Stimulated activated CD4-positive, alpha-beta T cell treated with anti-CD3 and anti-CD28 coated beads, Interleukin-12 subunit alpha, Interleukin-12 subunit beta, amount 100 ng/mL, for 24 hours (primary cell): Measurements from ENCODE around the gene INSIG1.
A peak's percentile ranks its signal among the peaks of the same experiment; 100 is the strongest.

Source experiments
- DNase-seq, 2 experiments: peaks; one replicate each; pipeline ENCODE4 v3.0.0-alpha.2; 2020; ENCODE audit warnings: low read depth in 2 of 2

Gene INSIG1

DNA sequence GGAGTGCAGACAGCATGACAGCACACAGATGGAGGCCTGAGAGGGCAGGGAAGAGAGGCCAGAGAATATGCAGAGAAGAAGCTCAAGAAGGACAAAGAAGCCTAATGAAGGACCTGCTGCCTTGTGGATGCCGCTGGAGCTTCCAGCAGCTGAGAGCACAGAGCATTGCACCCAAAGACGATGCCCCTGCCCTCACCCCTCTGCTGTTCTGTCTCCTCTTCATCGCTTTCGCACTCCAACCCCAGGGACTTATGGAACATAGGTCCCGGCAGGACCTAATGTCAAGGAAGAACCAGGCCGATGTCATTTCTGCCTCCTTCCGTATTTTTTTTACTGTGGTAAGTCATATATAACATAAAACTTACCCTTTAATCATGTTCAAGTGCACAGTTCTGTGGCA lies 12.3 kb upstream of the INSIG1 start:
- DNase-seq = no peak

DNA sequence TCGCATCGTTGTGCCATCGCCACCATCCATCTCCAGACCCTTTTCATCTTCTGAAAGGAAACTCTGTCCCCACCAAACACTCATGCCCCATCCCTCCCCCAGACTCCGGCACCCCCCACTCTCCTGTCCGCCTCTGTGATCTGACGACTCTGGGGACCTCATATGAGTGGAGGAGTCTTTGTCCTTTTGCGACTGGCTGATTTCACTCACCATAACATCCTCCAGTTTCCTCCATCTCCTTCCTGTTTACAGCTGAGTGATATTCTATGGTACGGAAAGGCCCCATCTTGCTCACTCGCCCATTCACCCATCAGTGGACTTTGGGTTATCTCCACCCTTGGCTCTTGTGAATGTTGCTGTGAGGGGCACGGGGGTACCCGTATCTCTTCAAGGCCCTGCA lies 11.8 kb upstream of the INSIG1 start:
- no peak for DNase-seq

DNA sequence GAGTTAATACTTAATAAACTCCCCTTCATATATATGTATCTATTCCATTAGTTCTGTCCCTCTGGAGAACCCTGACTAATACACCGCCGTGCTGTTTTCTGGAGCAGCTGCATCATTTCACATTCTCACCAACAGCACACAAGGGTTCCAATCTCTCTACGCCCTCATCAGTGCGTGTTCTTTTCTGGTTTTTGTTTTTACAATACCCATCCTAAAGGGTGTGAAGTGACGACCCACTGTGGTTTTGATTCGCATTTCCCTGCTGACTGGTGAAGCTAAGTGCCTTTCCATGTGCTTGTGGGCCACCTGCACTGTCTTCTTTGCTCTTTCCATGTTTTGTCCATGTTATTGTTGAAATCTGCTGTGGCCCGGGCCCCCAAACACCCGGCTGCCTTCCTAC lies 11.0 kb upstream of the INSIG1 start:
- DNase-seq = no peak

DNA sequence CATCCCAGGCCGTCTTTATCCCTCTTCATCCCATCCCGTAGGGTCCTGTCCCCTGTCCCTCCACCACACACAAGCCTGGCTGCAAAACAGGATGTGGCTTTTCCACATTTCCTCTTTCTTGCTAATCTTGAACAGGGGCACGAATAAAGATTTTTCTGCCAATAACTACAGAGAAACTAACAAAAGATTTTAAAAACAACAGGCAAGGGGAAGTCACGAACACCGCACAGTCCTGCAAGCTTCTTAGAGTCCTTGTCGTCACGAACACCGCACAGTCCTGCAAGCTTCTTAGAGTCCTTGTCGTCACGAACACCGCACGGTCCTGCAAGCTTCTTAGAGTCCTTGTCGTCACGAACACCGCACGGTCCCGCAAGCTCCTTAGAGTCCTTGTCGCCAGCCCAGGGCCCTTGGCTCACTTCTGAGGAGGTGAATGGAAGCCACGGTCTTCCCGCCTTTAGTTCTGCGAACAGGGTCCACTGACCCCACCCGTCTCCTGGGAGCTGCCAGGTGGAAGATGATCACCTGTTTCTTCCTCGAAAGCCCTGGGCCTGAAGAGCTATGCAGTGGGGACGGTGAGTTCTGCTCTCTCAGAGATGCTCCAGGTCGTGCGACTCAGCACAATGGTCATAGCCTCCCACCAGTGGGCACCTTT lies 10.3 kb upstream of the INSIG1 start:
- DNase-seq = no peak

DNA sequence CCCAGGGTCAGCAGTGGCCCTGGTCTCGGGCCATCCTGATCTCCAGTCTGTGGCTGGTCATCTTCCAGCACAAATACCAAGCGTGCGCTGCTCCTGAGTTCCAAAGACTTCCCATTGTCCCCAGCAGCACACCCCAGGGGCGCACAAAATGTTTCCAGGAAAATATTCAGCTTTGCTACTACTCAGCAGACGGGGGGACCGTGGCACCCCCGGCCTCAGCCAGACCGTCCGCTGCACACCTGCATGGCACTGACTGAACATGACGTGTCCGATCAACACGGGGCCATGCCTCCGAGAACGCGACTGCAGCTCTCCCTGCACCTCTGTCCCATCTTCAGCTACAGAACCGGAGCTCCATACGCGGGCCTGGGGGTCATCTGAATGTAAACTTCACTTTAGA lies 9.6 kb upstream of the INSIG1 start:
- no peak for DNase-seq

DNA sequence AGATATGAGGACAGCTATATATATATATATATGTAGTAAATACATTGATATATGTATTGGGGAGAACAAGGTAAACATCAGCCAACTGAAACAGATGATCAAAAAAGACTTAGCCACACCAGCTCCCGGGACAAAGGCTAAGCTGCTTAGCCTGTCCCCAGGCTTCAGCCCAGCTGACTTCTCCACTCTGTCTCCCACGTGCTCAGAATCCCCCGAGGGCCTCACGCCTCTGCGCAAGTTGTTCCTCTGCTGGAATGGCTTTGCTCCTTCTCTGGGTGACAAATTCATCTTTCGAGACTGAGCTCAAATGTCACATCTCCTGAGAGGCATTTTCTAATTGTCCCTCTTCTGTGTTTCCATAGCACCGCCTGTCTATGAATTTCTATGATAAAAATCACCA lies 8.6 kb upstream of the INSIG1 start:
- no peak for DNase-seq

DNA sequence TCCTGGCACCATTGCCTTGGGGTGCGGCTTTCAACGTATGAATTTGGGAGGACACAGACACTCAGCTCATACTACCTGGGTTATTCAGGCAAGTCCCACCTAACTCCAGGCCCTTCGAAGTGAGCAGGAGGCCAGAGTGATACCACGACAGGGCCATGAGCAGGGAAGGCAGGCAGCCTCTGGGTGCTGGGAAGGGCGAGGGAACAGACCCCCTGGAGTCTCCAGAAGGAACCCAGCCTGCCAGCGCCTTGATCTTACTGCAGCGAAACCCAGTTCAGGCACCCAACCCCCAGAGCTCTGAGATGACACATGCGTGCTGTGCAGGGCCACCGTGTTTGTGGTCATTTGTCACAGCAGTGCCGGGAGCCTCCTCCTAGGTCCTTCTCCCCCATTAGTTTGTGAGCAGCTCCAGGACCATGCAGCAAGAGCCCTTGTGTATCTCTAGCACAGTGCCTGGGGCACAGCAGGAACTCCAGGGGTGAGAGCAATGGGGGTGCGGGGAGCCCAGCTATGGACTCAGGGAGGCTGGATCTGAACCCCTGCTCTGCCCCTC lies 7.7 kb upstream of the INSIG1 start:
- DNase-seq = no peak

DNA sequence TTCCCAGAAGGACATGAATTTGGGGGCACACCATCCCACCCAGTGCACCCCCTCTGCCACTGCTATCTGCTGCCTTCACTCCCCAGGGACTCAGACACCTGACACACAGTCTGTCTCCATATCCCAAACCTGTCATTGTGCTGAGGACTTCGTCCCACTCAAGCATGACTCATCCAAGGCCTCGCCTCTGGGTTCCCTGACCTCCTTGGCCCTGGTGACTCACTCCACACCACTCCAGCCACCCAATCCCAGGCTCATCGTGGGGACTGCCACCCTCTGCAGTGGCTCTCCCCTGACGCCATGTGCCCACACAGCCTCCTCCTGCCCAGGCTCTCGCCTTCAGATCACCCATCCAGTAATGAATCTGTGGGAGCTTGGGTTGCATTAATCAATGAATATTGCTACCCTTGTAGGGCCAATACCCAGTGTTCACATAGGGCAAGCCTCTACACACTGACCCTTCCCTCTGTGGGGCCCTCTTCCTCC lies 6.6 kb upstream of the INSIG1 start:
- DNase-seq = no peak

DNA sequence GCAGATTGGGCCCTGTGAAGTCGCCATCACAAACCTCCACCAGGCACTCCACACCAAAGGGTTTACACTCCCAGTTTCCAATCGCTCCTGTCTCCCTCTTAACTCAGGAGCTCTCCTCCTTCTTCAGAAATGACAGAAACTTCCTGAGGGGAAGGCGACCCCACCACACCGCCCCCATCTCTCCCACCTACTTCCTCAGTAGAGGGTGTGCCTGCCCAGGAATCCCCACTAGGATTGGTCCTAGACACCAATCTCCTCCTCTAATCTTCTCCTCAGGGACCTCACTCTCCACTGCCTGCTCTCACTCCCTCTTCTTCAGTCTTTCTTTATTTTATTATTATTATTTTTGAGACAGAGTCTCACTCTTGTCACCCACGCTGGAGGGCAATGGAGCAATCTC lies 5.9 kb upstream of the INSIG1 start:
- DNase-seq = no peak

DNA sequence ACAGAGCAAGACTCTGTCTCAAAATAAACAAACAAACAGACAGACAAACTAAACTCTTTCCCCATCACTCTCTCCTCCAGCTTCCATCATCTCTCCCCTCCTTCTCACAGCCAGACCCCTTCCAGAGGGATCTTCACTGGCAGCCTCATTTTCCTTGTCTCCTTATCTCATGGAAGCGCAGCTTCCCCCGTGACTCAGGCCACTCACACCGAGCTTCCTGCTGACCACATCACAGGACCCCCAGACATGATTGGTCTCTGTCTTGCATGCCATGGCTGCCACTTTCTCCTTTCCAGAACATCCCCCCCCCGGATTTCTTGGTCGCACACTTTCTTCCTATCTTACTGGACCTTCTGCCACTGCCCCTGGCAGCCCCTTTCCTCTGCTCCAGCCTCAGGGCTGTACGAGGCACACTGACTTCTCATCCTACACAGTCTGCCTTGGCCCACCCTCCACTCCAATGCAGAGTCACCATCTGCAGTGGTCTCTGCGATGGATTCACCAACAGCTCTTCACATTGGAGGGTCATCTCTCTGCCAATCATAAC lies 4.9 kb upstream of the INSIG1 start:
- no peak for DNase-seq

DNA sequence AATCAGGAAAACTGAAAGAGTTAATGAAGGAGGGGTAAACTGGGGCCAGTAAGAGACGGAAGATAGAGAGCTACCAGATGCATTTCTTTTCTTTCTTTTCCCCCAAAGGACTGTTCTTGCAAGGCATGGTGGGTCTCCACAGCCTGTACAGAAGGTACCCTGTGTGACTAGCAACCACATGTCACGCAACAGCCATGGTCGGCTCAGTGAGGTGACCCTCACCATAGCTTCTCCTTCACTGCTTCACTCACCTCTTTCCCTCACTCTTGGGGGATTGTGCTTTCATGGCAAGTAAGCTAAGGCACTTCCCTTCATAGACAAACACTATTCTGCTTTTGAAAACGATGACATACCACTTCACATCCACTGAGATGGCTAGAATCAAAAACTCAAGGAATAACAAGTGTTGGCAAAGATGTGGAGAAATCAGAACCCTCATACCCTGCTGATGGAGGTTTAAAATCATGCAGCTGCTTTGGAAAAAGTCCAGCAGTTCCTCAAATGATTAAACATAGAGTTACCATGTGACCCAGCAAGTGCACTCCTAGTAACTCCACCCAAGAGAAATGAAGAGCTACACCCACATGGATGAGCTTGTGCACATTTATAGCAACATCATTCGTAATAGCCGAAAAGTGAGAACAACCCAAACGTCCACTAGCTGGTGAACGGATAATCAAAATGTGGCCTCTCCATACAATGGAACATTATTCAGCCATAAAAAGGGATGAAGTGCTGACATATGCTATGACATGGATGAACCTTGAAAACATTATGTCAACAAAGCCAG lies 3.8 kb upstream of the INSIG1 start:
- DNase-seq = no peak

DNA sequence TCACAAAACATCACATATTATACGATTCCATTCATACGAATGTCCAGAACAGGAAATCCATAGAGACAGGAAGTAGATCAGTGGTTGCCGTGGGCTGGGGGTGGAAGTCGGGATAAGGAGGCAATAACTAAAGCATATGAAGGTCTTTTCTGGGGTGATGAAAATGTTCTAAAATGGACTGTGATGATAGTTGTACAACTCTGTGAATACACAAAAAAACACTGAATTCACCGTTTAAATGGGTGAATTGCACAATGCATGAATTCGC lies 3.2 kb upstream of the INSIG1 start:
- no peak for DNase-seq

DNA sequence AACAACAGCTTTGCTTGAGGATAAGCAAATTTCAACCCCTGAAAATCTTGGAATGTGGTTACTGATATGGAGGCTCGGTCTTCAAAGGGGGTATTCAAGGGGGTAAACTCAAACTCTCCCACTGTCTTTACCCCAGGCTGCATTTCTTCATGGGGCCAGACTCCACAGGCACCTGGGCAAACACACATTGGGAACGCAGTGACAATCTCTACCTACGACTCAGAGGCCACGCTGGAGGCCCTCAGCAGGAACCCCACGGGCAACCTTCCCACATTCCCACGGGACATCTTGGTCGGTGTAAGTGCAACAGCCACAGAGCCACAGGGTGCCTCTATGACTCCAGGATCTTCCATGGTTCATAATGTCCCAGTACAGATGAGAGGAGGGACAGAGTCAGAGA lies 2.2 kb upstream of the INSIG1 start:
- DNase-seq = no peak

DNA sequence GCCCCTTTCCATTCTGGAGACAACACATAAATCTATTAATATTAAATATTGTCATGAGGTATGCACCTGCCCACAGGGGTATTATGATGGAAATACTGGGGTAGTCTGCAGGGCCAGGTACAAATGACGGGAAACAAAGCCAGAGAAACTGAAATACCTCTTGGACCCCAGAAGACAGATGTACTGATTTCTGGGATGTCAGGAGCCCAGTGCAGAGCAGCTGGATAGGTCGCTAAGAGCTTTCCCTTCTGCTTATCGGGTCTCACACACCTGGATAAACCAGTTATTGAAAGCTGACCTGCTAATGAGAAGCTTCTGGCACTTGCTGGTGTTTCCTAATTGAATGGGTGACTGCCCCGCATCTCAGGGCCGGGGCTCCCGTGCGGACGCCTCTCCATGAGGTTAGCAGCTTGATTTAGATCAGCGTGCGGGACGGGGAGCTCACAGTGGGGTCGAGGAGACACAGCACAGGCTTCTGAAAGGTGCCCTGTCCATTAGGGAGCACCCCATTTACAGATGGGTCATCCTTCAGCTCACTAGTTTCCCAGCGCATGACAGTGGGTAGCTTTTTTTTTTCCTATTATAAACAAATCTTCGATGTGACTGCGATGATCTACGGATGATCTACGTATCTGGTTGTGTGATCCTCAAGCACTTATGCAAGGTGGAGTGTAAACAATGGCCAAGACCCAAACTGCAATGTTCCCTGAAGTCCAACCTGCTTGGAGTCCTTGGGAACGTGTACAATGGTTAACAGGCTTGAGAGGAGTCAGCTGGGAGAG lies 1.5 kb upstream of the INSIG1 start:
- no peak for DNase-seq

DNA sequence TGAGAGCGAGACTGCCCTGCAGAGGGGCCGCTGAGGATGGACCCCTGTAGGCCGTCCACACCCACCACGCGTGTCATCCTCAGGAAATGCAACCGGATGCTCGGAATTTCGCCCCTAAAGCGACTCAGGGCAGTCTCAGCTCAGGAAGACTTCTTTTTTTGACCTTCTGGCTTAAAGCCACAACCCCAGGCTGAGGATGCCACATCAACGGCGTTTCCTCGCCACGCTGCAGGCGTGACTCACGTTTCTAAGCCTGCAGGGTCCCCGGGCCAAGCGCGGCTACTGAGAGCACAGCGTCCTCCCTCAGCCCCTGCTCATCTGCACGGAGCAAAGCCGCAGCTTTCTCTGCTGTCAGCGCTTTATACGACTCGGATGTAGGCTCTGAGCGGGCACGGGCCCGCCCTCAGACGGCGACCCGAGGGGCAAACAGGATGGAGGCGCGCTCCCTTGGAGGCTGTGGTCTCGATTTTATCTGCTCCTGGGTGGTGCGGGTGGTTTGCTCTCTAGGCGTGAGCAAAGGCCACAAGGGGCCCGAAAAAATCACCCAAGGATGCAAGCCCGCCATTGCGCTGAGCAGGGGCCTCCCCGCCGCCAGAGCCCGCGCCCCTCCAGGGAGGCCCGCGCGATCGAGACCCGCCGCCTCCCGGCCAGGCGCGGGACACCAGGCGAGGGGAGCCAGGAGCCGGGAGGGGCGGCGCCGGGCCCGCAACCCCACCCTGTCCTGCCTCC lies 726 bp upstream of the INSIG1 start:
- DNase-seq = peak; percentile 63 to 70

DNA sequence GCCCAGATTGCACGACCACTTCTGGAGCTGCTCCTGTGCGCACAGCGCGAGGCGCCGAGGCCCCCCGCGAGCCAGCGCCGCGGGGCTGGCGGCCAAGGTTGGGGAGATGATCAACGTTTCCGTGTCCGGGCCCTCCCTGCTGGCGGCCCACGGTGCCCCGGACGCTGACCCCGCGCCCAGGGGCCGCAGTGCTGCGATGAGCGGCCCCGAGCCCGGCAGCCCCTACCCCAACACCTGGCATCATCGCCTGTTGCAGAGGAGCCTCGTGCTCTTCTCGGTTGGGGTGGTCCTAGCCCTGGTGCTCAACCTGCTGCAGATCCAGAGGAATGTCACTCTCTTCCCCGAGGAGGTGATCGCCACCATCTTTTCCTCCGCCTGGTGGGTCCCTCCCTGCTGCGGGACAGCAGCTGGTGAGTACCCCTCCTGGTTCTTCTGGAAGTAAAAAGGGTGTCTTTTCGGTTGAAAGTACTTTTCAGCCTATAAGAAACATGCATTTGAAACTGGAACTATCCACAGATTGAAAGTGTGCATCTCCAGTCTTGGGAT lies 683 bp downstream of the INSIG1 start:
- no peak for DNase-seq

DNA sequence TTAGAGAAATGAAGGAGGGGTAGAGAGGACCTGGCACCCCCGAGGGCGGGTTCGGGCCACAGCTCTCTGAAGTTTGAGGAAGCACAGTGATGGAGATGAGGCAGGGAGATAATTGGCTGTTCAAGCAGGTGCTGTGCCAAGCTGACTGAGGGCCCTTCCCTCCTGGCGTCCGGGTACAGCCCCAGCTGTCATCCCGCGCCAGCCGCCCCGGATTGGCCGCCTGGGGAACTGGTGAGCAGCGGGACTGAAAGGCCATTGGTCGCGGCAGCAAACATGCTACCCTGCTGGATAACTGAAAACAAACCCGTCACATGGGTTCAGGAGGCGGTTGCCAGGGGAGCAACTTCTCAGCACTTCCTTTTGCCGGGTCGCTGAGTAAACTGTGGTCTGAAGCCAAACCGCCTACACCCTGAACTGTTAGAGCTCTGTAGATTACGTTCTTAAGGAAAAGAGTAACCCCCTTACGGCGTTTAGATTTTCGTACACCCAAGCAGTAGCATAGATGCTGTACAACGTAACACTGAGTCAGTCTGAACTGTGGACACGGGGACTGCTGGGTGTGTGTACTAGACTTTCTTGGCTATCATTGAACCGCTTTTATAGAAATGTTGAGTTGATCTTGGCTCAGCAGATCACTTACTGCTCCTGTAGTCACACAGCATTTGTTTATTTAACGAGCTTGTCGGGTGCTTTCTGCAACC lies 1.3 kb downstream of the INSIG1 start:
- DNase-seq = peak; percentile 90

DNA sequence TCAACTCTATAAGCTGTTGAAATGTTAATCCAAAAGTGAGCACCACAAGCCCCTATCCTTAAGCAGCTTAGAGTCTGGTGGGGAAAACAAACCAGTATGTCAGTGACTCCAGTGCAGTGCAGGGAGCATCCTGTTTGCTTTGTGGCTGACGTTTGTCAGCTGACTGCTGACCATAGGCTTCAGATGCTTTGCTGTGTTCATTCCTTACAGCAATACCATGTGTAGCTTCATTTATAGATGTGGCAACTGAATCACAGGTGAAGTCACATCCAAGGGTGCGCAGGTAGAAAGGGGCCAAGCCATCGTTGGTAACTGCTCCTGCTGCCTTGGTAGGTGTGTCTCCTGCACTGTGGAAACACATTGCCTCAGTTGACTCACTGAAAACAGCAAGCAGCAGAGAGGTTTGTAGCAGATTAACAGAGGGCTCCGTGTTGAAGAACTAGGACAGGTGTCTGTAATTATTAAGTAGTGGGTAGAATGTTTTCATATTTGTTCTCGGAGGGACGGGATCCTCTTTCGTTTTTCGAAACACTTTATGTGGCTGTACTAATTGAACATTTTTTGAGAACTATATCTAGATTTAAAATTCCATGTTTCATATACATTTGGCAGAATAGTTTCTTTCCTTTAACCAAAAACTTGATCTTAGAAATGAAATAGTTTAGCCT lies 2.0 kb downstream of the INSIG1 start:
- no peak for DNase-seq

DNA sequence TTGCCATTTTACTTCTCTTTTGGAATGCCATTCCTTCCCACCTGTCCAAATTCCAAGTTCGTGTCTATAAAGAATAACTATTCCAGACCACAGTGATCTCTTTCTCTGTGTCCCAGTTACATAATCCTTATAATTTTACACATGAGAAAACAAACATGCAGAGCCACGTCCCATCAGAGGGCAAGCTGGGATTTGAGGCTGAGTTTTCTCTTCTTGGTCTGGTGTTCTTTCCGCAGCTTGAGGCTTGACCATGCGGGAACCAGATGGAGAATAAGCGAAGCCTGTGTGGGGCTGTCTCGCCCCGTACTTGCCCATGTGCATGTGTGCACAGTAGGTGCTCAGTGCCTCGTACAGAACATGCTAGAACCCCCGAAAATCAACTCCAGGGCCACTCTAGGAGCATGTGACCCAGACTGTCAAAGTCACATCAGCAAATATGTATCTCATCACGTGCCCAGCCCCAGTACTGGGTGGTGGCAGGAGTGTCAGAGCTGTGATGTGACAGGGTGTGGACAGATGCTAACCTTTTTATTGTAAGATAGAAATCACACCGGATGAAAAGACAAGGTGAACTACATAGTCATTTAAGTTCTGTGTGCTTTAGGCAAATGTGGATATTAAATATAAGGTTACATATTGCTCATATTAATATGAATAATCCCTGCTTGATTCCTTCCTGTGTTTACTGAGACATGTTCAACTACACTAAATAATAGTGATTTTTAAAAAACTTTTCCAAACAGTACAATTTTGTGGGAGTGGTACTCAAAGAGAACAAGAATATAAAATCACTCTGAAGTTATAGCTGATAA lies 3.2 kb downstream of the INSIG1 start:
- no peak for DNase-seq
